ENCODE results near the gene ITCH.

- TF ChIP-seq, protein P1, sequence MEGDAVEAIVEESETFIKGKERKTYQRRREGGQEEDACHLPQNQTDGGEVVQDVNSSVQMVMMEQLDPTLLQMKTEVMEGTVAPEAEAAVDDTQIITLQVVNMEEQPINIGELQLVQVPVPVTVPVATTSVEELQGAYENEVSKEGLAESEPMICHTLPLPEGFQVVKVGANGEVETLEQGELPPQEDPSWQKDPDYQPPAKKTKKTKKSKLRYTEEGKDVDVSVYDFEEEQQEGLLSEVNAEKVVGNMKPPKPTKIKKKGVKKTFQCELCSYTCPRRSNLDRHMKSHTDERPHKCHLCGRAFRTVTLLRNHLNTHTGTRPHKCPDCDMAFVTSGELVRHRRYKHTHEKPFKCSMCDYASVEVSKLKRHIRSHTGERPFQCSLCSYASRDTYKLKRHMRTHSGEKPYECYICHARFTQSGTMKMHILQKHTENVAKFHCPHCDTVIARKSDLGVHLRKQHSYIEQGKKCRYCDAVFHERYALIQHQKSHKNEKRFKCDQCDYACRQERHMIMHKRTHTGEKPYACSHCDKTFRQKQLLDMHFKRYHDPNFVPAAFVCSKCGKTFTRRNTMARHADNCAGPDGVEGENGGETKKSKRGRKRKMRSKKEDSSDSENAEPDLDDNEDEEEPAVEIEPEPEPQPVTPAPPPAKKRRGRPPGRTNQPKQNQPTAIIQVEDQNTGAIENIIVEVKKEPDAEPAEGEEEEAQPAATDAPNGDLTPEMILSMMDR (IDR thresholded peaks at IDR 0.05) = no peak
- TF ChIP-seq REST (IDR thresholded peaks at IDR 0.05; ENCODE audit: insufficient read depth in 1 of 2, low read depth in 2 of 2, low read length in 1 of 2) (no peak), POLR2AphosphoS5 (IDR thresholded peaks at IDR 0.05; ENCODE audit: low read depth, low read length) (no peak), TCF7L2 (IDR thresholded peaks at IDR 0.05; ENCODE audit: low read depth, low read length) (no peak), SIN3A (IDR thresholded peaks at IDR 0.05; ENCODE audit: borderline replicate concordance, insufficient read depth, low read depth, low read length) (no peak)
Observed at GRCh38 chr20:34420146-34420545, 57.1 kb downstream of the ITCH start.
